Measurements from ENCODE around the gene SCNN1A. TPM values are rescaled to one million over a fixed set of nuclear protein-coding genes. Genes with fewer than 3 reads are reported as not detected.

The SCNN1A gene
- total and polyA plus RNA-seq, 4 experiments from 2014 or later = 0.24 to 1.3 (median 0.60) TPM

- Histone ChIP-seq H3K9me3 (ENCODE audit: control insufficient read depth in 1 of 2, low read length in 2 of 2) (no peaks in the 10 kb centered on the region), H3K27me3 (ENCODE audit: insufficient read depth, low read length) (no peaks in the 10 kb centered on the region), H3K4me1 (ENCODE audit: insufficient read depth, low read length) (peaks cover 18% of the 10 kb centered on the region), H3K36me3 (ENCODE audit: insufficient read depth, low read length) (no peaks in the 10 kb centered on the region), H3K4me3 (ENCODE audit: low read length in 2 of 2) (no peak overlapping the region), H3K27ac (ENCODE audit: low read depth, low read length) (no peak overlapping the region)
- Mint-ChIP-seq H3K27me3 (no peaks in the 10 kb centered on the region), H3K4me1 (peaks cover 6 to 30% (median 15%) of the 10 kb centered on the region in 4 donors), H3K4me3 (peak overlapping the region in 7 of 8 donors; percentile 11 to 81 (median 70)), H3K27ac (peak overlapping the region in 6 of 7 donors; percentile 70 to 97 (median 91)), H3K9me3 (no peaks in the 10 kb centered on the region), H3K36me3 (no peaks in the 10 kb centered on the region)
- intact Hi-C loops (cut with micrococcal nuclease) = no loop called here
- ChIA-PET CTCF (ENCODE audit: partially characterized antibody) (interaction anchor here (1.1 to 14.3 kb wide), 5 partner anchors 13 to 62 kb away, joined by 3 to 268 read pairs (median 10); partner anchors contain the start of genes SCNN1A and TNFRSF1A), POLR2A (ENCODE audit: partially characterized antibody) (interaction anchor here (0.7 to 7.5 kb wide), 3 partner anchors 21 to 103 kb away, joined by 3 to 250 read pairs (median 3); partner anchors contain the start of gene TNFRSF1A)
- DNase-seq = peak in 1 of 5 donors; percentile 24
Observed at GRCh38 chr12:6361834-6362233, 13.5 kb downstream of the SCNN1A start.

GRCh38 chr12:6360578-6361490, 14.5 kb downstream of the SCNN1A start:
- POLR2A ChIA-PET (ENCODE audit: partially characterized antibody) = interaction anchor here (0.9 to 1.8 kb wide), 3 partner anchors 15 to 21 kb away, joined by 3 to 6 read pairs (median 5); partner anchors contain the start of gene TNFRSF1A
- H3K27ac Mint-ChIP-seq = peak overlapping the region in 3 of 7 donors; percentile 24 to 75 (median 70)
- peaks cover 18% of the 10 kb centered on the region for H3K4me1 ChIP-seq (ENCODE audit: insufficient read depth, low read length)
- peaks cover 0 to 1% (median 0%) of the 10 kb centered on the region in 8 donors for H3K9me3 Mint-ChIP-seq
- H3K9me3 ChIP-seq (ENCODE audit: control insufficient read depth in 1 of 2, low read length in 2 of 2) = no peaks in the 10 kb centered on the region
- peaks cover 6 to 29% (median 16%) of the 10 kb centered on the region in 4 donors for H3K4me1 Mint-ChIP-seq
- H3K36me3 ChIP-seq (ENCODE audit: insufficient read depth, low read length) = no peaks in the 10 kb centered on the region
- intact Hi-C loops (cut with micrococcal nuclease) = no loop called here
- no peaks in the 10 kb centered on the region for H3K27me3 ChIP-seq (ENCODE audit: insufficient read depth, low read length)
- H3K4me3 Mint-ChIP-seq = peak overlapping the region in 4 of 8 donors; percentile 9 to 81 (median 14)
- H3K27ac ChIP-seq (ENCODE audit: low read depth, low read length) = no peak overlapping the region
- H3K36me3 Mint-ChIP-seq = no peaks in the 10 kb centered on the region
- H3K27me3 Mint-ChIP-seq = no peaks in the 10 kb centered on the region
- no peak overlapping the region for H3K4me3 ChIP-seq (ENCODE audit: low read length in 2 of 2)
- CTCF ChIA-PET (ENCODE audit: partially characterized antibody) = interaction anchor here (1.1 to 14.3 kb wide), 4 partner anchors 18 to 103 kb away, joined by 3 to 155 read pairs (median 4); partner anchors contain the start of gene TNFRSF1A
- DNase-seq = no peak

GRCh38 chr12:6360080-6360571, 15.2 kb downstream of the SCNN1A start:
- peaks cover 18% of the 10 kb centered on the region for H3K4me1 ChIP-seq (ENCODE audit: insufficient read depth, low read length)
- H3K36me3 ChIP-seq (ENCODE audit: insufficient read depth, low read length) = no peaks in the 10 kb centered on the region
- H3K4me3 ChIP-seq (ENCODE audit: low read length in 2 of 2) = no peak overlapping the region
- Mint-ChIP-seq H3K36me3 (no peaks in the 10 kb centered on the region), H3K9me3 (peaks cover 0 to 1% (median 0%) of the 10 kb centered on the region in 8 donors), H3K4me1 (peaks cover 6 to 29% (median 16%) of the 10 kb centered on the region in 4 donors), H3K27me3 (peaks cover 0 to under 1% of the 10 kb centered on the region in 2 donors), H3K27ac (peak overlapping the region in 4 of 7 donors; percentile 1 to 79 (median 42)), H3K4me3 (peak overlapping the region in 1 of 8 donors; percentile 11)
- intact Hi-C loops (cut with micrococcal nuclease) = no loop called here
- ChIA-PET POLR2A (ENCODE audit: partially characterized antibody) (interaction anchor here (0.9 to 1.8 kb wide), 2 partner anchors 19 to 21 kb away, joined by 3 to 6 read pairs; partner anchors contain the start of gene TNFRSF1A), CTCF (ENCODE audit: partially characterized antibody) (interaction anchor here (1.1 to 14.3 kb wide), 4 partner anchors 17 to 103 kb away, joined by 3 to 155 read pairs (median 4); partner anchors contain the start of gene TNFRSF1A)
- H3K27ac ChIP-seq (ENCODE audit: low read depth, low read length) = no peak overlapping the region
- no peak for DNase-seq
- no peaks in the 10 kb centered on the region for H3K9me3 ChIP-seq (ENCODE audit: control insufficient read depth in 1 of 2, low read length in 2 of 2)
- no peaks in the 10 kb centered on the region for H3K27me3 ChIP-seq (ENCODE audit: insufficient read depth, low read length)

DNA sequence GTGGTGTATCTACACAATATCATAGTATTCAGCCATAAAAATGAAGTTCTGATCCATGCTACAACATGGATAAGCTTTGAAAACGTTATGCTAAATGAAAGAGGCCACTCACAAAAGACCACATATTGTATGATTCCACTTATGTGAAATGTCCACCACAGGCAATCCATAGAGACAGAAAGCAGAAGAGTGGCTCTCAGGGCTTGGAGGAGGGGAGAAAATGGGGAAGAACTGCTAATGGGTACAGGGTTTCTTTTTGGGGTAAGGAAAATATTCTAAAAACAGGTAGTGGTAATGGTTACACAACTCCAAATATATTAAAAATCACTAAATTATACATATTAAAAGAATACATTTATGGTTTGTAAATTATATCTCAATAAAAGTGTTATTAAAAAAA, 16.5 kb downstream of the SCNN1A start:
- Histone ChIP-seq H3K36me3 (ENCODE audit: insufficient read depth, low read length) (no peaks in the 10 kb centered on the region), H3K27me3 (ENCODE audit: insufficient read depth, low read length) (no peaks in the 10 kb centered on the region), H3K27ac (ENCODE audit: low read depth, low read length) (no peak overlapping the region), H3K4me1 (ENCODE audit: insufficient read depth, low read length) (peaks cover 11% of the 10 kb centered on the region), H3K4me3 (ENCODE audit: low read length in 2 of 2) (no peak overlapping the region), H3K9me3 (ENCODE audit: control insufficient read depth in 1 of 2, low read length in 2 of 2) (no peaks in the 10 kb centered on the region)
- intact Hi-C loops (cut with micrococcal nuclease) = no loop called here
- Mint-ChIP-seq H3K27ac (peak overlapping the region in 2 of 7 donors; percentile 19 to 43), H3K4me3 (no peak overlapping the region), H3K27me3 (peaks cover 0 to 2% of the 10 kb centered on the region in 2 donors), H3K36me3 (no peaks in the 10 kb centered on the region), H3K4me1 (peaks cover 3 to 27% (median 12%) of the 10 kb centered on the region in 4 donors), H3K9me3 (peaks cover 0 to 1% (median 0%) of the 10 kb centered on the region in 8 donors)
- POLR2A ChIA-PET (ENCODE audit: partially characterized antibody) = interaction anchor here (1.0 to 1.7 kb wide), 2 partner anchors 13 to 20 kb away, joined by 4 read pairs; no protein-coding TSS in a partner anchor
- CTCF ChIA-PET (ENCODE audit: partially characterized antibody) = interaction anchor here (1.1 to 14.3 kb wide), 5 partner anchors 9 to 36 kb away, joined by 3 to 155 read pairs (median 6); partner anchors contain the start of gene TNFRSF1A
- DNase-seq = no peak

DNA sequence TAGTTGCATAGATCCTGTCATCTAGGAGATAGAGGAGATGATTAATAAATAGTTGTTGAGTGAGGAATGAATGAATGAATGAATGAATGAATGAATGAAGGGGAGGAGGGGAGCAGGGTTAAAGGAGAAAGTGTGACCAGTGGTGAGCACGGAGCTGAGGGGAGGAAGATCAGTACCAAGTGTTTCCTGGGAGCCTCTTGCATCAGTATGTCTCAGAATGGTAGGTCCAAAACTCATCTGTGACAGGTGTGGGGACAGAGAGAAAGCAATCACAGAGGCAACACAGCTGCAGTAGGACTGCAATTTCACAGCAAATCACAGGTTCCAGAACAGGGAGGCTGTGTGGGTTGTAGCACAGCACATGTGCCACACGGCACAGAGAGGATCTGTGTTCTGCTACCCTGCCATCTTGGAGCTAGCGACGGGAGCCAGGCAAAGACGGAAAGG, 19.0 kb downstream of the SCNN1A start:
- Histone ChIP-seq H3K27ac (ENCODE audit: low read depth, low read length) (no peak overlapping the region), H3K4me3 (ENCODE audit: low read length in 2 of 2) (no peak overlapping the region), H3K36me3 (ENCODE audit: insufficient read depth, low read length) (no peaks in the 10 kb centered on the region), H3K9me3 (ENCODE audit: control insufficient read depth in 1 of 2, low read length in 2 of 2) (no peaks in the 10 kb centered on the region), H3K27me3 (ENCODE audit: insufficient read depth, low read length) (no peaks in the 10 kb centered on the region), H3K4me1 (ENCODE audit: insufficient read depth, low read length) (no peaks in the 10 kb centered on the region)
- Mint-ChIP-seq H3K4me1 (peaks cover 0 to 10% (median 4%) of the 10 kb centered on the region in 4 donors), H3K9me3 (peaks cover 0 to 1% (median 0%) of the 10 kb centered on the region in 8 donors), H3K4me3 (no peak overlapping the region), H3K36me3 (no peaks in the 10 kb centered on the region), H3K27me3 (peaks cover 0 to 2% of the 10 kb centered on the region in 2 donors), H3K27ac (peak overlapping the region in 1 of 7 donors; percentile 27)
- ChIA-PET POLR2A (ENCODE audit: partially characterized antibody) (interaction anchor here (0.9 to 3.2 kb wide), 4 partner anchors 9 to 20 kb away, joined by 3 to 14 read pairs (median 6); no protein-coding TSS in a partner anchor), CTCF (ENCODE audit: partially characterized antibody) (interaction anchor here (1.2 to 14.3 kb wide), 4 partner anchors 11 to 33 kb away, joined by 3 to 155 read pairs (median 8); partner anchors contain the start of gene TNFRSF1A)
- DNase-seq = no peak
- intact Hi-C loops (cut with micrococcal nuclease) = no loop called here

DNA sequence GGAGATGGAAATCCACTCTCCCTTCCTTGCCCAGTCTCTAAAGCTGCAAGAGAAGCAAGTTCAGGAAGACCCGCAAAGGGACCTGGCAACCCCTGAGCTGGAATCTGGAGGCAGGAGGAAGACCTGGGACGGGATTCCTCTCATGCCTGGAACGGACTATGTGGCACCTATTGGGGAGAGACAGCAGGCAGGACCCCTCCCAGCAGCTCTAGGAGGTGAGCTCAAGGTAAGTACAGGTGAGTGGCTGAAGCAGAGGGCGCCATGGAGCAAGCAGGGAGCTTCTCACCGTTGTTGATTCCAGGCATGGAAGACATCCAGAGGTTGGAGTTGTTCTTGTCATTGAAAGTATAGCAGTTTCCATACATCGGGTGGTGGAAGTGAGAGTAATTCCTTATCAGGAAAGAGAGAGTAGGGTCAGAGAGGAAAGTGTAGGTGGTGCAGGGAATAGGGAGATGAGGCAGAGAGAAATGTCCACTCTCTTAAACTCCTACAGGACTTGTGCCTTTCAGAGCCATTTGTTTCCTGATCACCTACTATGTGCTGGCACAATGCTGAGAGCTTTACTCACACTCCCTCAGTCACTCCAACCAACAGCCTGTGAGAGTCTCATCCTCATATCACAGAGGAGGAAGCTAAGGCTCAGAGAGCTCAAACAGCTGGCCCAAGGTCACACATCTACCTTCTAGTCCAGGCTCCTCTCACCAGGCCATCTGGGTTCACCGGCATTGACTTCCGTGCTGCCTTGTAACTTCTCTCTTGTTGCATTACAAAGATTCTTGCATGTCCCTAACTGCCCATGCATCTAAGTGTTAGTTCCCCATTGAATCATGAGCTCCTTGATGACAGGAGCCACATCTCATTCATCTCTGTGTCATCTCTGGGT, 19.6 kb downstream of the SCNN1A start:
- intact Hi-C loops (cut with micrococcal nuclease) = no loop called here
- Histone ChIP-seq H3K4me3 (ENCODE audit: low read length in 2 of 2) (no peak overlapping the region), H3K36me3 (ENCODE audit: insufficient read depth, low read length) (no peaks in the 10 kb centered on the region), H3K27ac (ENCODE audit: low read depth, low read length) (no peak overlapping the region), H3K27me3 (ENCODE audit: insufficient read depth, low read length) (no peaks in the 10 kb centered on the region), H3K4me1 (ENCODE audit: insufficient read depth, low read length) (no peaks in the 10 kb centered on the region), H3K9me3 (ENCODE audit: control insufficient read depth in 1 of 2, low read length in 2 of 2) (no peaks in the 10 kb centered on the region)
- DNase-seq = no peak
- H3K4me3 Mint-ChIP-seq = no peak overlapping the region
- peaks cover 0 to 1% (median 0%) of the 10 kb centered on the region in 8 donors for H3K9me3 Mint-ChIP-seq
- H3K27ac Mint-ChIP-seq = no peak overlapping the region
- no peaks in the 10 kb centered on the region for H3K36me3 Mint-ChIP-seq
- peaks cover 0 to 2% of the 10 kb centered on the region in 2 donors for H3K27me3 Mint-ChIP-seq
- CTCF ChIA-PET (ENCODE audit: partially characterized antibody) = interaction anchor here (1.2 to 14.3 kb wide), 5 partner anchors 8 to 33 kb away, joined by 3 to 155 read pairs (median 7); partner anchors contain the start of gene TNFRSF1A
- POLR2A ChIA-PET (ENCODE audit: partially characterized antibody) = interaction anchor here (0.8 to 3.2 kb wide), 5 partner anchors 9 to 95 kb away, joined by 3 to 14 read pairs (median 4); no protein-coding TSS in a partner anchor
- peaks cover 0 to 5% (median 2%) of the 10 kb centered on the region in 4 donors for H3K4me1 Mint-ChIP-seq
